ENCODE measurements around the gene NKG7.

NKG7 gene

GRCh38 chr19:51389143-51389542, 16.7 kb upstream of the NKG7 start:
- no peak for DNase-seq

DNA sequence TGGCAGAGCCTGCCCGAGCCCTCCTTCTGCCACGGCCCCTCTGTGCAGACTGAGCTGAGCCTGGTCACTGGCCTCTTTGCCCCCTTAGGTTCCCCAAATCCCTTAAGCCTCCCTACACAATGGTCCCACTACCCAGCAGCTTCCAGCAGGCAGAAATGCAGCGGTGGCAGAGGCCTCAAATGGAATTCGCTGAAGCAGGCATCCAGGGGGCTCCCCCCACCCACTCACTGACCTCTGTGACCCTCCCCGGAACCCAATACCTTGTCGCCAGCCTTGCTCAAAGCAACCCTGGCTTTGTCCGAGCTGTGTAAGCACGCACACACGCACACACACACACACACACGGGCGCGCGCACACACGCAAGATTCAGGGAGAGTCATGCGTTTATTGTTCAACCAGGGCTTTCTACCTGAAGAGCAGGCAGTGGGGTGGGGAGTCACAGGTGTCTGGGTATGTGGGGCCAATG, 15.5 kb upstream of the NKG7 start, which contains the start of gene LIM2:
Gene LIM2 (minus strand): TSS at position 51 of the 466 bp plus-strand sequence. CDS start 531 bp downstream, outside the sequence.
- no peak for DNase-seq

- no peak for DNase-seq
Observed at GRCh38 chr19:51386882-51387520, 14.5 kb upstream of the NKG7 start.

DNA sequence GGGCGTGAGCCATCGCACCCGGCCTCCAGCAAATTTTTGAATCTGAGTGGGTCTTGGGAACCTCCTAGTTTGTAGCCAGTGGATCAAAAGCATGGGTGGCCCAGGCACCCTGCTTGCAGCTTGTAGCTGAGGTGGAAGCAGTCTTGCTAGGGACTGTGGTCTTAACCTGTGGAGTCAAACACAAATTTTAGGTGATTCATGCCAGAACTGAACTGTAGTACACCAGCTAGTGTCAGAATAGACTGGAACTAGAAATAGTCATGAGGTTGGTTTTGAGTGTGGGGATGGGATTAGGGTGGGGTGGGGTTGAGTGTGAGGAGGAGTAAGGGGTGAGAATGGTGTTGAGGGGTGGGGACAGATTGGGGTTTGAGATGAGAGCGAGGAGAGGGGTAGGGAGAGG, 9.6 kb upstream of the NKG7 start:
- DNase-seq = no peak

DNA sequence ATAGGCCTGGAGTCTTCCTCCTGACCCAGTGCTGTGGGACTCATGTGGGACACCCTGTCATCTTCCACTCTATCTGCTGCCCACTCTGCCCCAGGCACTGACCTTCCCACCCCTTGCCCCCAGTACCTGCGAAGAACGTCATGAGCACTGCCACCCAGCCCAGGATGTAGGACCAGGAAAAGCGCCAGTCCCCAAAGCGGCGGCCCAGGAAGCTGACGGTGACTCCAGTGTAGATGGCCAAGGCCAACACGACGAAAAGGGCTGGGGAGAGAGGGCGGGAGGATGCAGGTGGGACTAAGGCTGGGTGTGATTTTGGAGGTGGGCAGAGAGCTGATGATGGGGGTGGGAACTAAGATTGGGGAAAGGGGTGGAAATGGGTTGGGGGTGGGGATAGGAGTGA, 7.9 kb upstream of the NKG7 start:
- no peak for DNase-seq

- DNase-seq = no peak
Observed at GRCh38 chr19:51377422-51377821, 5.0 kb upstream of the NKG7 start.

- no peak for DNase-seq
Observed at GRCh38 chr19:51375504-51376221, 3.2 kb upstream of the NKG7 start.

DNA sequence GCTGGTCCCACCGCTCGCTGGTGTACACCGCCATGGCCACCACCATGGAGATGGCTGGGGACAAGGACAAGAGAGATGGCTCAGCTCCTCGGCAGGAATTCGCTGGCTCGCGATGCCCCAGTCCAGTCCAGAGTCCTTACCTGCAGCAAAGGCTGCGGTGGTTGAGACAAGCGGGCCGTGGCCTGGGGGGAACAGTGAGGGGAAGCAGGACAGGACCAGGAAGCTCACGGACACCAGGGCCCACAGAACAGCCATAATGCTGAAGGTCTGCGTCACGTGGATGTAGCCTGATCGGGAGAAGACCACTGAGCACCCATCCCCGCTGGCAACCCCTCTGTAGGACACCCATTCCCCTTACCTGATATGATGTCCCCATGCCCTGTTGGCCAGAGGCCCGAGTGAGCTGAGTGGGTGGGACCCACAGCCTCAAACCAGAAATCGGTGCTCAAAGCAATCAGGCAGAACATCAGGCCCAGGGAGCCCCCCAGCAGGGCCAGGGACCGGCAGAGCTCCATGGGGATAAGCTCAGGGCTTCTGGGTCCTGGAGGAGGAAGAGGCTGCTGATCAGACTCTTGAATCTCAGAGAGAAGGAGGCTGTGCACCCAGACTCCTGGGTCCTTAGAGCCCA, 319 bp downstream of the NKG7 start:
- DNase-seq = no peak

GRCh38 chr19:51371186-51371690, 1.2 kb downstream of the NKG7 start:
- no peak for DNase-seq

DNA sequence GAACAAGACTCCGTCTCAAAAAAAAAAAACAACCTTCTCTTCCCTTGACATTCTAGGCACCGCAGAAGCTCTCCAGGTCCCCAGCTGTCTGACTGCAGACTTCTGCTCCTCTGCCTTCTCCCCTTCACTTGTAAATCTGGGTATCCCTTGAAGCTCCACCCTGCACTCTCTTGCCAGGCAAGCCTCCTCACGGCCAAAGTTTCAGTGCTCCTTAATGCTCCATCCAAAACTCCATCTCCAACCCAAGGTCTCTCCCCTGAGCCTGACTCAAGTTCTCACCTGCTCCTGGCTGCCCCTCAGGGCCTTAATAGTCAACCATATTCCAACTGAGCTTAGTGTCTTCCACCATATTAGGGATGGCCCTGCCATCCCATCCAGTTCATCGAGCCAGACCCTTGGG, 2.2 kb downstream of the NKG7 start:
- no peak for DNase-seq

GRCh38 chr19:51368366-51369282, 3.8 kb downstream of the NKG7 start, which contains the start of gene CLDND2:
Gene CLDND2, minus strand, starts transcription at chr19:51369003. Its CDS starts 426 bp downstream, at chr19:51368577.
- no peak for DNase-seq

DNA sequence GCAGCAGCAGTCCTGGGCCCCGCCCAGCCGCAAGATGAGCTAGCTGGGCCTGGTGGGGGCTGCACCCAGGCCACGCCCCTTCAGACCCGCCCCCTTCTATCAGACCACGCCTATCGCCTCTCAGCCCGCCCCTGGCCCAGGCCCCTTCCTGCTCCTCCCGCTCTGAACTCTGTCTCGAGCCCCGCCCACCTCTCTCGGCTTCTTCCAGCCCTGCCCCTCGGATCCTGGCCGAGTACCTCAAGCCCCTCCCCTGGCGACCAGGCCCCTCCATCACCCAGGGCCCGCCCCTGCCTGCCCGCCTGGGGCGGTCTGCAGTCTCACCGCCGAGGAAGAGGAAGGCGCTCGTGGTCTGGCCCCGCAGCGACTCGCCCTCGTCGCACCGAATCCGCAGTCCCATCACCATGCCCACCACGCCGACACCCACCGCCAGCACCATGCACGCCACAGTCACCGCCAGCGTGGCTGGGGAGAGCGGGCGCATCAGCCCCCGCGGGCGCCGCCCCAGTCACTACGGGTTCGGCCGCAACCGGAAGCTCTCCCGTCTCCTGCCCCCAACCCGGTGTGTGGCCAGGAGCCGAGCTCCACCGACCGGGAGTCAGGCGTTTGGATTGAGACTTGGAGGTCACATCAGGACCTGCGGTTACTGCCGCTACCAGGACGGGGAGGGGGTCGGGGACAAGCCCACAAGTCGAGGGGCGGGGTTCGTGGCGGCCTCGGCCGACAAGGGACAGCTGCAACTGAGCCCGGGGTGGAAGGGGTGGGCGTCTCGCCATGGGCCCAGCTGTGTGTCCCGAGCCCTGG, 4.7 kb downstream of the NKG7 start:
- DNase-seq = no peak

- DNase-seq = no peak
Observed at GRCh38 chr19:51367255-51367564, 5.2 kb downstream of the NKG7 start.

DNA sequence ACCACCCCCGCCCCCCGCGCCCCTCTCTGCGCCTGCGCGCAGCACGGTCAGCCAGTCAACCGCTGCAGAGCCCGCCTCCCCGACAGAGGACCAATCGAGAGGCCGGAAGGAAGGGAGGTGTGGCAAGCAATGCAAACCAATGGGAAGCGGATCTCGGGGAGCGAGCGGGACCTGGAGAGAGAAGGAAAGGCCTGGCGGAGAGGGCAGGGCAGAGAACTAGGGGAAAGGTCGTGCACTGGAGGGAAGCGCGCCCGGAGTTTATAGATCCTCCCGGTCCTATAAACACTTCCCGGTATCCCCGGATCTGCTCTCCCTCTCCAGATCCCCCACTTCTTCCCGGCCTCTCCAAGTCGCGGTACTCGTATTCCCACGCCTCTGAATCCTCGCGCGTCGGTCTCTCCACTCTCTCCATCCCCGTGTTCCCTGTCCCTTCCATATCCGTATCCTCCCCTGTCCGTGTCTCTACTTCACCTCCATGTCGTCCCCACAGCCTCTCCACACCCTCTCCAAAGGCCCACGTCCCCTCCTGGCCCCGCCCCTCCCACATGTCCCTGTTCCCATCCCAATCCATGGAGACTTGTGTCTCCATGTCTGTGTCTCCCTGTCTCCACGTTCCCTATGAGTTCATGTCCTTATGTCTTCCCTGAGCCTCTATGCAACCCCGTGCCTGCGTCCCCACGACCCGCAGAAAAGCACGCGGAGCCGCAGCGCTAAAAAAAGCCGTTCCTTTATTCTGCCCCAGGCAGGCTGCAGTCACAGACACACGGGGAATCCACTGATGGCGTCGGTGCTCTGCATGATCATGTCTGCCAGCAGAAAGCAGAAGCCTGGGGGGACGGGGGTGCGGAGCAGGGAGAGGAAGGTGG, 5.8 kb downstream of the NKG7 start:
- DNase-seq = no peak

- no peak for DNase-seq
Observed at GRCh38 chr19:51365965-51366388, 6.5 kb downstream of the NKG7 start, which contains the start of gene ETFB. Gene ETFB, minus strand, starts transcription at chr19:51366388. Its CDS starts 62 bp downstream, at chr19:51366326.

- no peak for DNase-seq
Observed at GRCh38 chr19:51365211-51365964, 7.1 kb downstream of the NKG7 start.

- no peak for DNase-seq
Observed at GRCh38 chr19:51364200-51365106, 8.0 kb downstream of the NKG7 start.

DNA sequence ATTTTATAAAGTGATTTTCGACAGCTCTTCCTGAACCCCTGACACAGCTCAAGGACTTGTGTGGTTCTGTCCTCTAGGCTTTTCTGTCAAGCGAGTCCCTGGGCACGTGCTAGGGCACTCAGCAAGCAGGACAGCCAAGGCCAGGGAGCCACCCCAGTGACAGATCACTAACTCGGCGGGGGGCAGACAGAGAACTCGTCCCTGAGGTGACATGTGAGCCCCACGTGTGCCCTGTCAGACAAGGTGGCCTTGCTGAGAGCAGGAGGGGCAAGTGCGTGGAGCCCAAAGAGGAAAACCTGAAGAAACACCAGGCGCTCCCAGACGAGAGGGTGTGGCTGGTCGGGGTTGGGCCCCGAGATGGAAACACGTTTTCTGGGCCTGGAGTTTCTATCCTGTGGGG, 11.2 kb downstream of the NKG7 start:
- no peak for DNase-seq

DNA sequence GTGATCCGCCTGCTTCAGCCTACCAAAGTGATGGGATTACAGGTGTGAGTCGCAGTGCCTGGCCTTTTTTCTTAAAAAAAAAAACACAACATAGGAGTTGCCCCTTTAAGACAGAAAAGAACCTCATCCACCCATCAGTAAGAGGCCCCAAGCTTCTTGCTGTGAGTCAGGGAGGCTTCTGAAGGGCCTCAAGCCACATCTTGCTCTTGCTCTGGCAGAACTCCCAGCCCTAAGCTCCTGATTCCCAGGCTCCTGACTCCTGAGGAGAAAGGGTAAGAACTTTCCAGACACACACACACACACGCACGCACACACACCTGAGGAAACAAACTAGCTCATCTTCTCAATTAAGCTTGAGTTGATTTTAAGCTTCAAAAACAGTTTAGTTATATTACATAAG, 13.2 kb downstream of the NKG7 start:
- DNase-seq = no peak

All from NCI-H1694 (cell line).